Liver (tissue), 3 donors: ENCODE measurements around the gene VGLL4.

Source experiments
- SP1 ChIP-seq: IDR thresholded peaks from 2 replicates; pipeline ENCODE4 v1.6.1; 2018; ENCODE audit warnings: antibody characterized with exemption, mild to moderate bottlenecking
- TAF1 ChIP-seq: conservative IDR thresholded peaks from 2 replicates; pipeline ENCODE4 v1.6.1; 2016; ENCODE audit warnings: antibody characterized with exemption, mild to moderate bottlenecking
- TF ChIP-seq, protein P1 (sequence below): fragments of 150-350 bp; IDR thresholded peaks from 2 replicates; pipeline ENCODE4 v1.5.1; 2017; ENCODE audit warnings: improper control_type of control experiment, low read depth, low read length; ENCODE audit not compliant: missing input control
- donor health status: healthy.
- donor health status: healthy.

DNA sequence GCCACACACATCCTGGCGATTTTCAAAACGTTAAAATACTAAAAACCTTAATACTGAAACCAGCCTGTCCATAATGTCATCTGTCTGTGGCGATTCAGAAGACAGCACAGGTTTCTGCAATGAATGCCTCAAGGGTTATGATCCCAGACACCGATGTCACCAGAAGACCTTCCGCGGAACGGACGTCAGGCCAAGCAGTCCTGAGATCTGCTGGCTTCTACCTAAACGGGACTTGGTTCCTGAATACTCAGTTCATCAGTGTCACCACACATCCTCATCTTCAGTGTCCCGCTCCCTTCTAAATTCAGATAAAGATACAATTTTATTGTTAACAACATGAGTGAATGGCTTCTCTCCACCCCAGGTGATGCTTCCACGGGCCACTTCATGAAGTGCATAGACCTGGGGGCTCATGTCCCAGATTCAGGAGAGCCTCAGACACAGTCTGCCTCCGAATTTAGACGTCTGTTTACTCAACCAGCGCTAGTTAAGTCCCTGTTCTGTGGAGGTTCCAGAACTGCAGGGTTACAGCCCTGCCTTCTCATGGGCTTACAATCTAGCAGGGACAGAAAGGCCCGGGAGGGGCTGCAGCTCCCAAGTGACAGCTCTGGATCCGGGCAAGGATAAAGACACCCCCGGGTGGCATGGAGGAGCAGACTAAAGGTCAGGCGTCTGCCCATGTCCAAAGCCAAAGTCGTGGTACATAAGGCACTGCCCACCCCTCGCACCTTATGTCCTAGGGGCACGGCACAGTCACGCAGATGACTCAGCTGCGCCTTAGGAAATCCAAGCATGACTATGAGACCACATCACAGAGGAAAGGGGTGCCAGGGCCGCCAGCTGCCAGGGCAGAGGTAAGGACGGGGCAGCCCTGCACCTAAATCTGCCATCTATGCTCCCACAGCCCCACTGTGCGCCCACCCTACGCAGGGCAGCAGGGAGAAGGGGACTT is 75.9 kb downstream of the VGLL4 start:
- TF ChIP-seq SP1 (no peak), TAF1 (no peak)
- TF ChIP-seq, protein P1, sequence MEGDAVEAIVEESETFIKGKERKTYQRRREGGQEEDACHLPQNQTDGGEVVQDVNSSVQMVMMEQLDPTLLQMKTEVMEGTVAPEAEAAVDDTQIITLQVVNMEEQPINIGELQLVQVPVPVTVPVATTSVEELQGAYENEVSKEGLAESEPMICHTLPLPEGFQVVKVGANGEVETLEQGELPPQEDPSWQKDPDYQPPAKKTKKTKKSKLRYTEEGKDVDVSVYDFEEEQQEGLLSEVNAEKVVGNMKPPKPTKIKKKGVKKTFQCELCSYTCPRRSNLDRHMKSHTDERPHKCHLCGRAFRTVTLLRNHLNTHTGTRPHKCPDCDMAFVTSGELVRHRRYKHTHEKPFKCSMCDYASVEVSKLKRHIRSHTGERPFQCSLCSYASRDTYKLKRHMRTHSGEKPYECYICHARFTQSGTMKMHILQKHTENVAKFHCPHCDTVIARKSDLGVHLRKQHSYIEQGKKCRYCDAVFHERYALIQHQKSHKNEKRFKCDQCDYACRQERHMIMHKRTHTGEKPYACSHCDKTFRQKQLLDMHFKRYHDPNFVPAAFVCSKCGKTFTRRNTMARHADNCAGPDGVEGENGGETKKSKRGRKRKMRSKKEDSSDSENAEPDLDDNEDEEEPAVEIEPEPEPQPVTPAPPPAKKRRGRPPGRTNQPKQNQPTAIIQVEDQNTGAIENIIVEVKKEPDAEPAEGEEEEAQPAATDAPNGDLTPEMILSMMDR = no peak
